ENCODE measurements around the gene MEF2B.

GRCh38 chr19:19201697-19202630 is 31.9 kb upstream of the MEF2B start:
- TF ChIP-seq, protein P1, sequence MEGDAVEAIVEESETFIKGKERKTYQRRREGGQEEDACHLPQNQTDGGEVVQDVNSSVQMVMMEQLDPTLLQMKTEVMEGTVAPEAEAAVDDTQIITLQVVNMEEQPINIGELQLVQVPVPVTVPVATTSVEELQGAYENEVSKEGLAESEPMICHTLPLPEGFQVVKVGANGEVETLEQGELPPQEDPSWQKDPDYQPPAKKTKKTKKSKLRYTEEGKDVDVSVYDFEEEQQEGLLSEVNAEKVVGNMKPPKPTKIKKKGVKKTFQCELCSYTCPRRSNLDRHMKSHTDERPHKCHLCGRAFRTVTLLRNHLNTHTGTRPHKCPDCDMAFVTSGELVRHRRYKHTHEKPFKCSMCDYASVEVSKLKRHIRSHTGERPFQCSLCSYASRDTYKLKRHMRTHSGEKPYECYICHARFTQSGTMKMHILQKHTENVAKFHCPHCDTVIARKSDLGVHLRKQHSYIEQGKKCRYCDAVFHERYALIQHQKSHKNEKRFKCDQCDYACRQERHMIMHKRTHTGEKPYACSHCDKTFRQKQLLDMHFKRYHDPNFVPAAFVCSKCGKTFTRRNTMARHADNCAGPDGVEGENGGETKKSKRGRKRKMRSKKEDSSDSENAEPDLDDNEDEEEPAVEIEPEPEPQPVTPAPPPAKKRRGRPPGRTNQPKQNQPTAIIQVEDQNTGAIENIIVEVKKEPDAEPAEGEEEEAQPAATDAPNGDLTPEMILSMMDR (IDR thresholded peaks at IDR 0.05; ENCODE audit: borderline replicate concordance, extremely low read depth, low read length, poor library complexity, severe bottlenecking) = no peak
- no peak for TF ChIP-seq EZH2 (IDR thresholded peaks at IDR 0.05; ENCODE audit: borderline replicate concordance, low read depth, low read length, severe bottlenecking)
